Stimulated activated CD8-positive, alpha-beta memory T cell treated with anti-CD3 and anti-CD28 coated beads, Interleukin-12 subunit alpha, Interleukin-12 subunit beta, amount 100 ng/mL, for 4 hours (primary cell): Measurements from ENCODE around the gene TNFSF9.
"Not testable (repeated sequence)": the region's sequence is repeated elsewhere in the genome, so short reads cannot be mapped to it uniquely, and the experiment has no call there.

Experiments
- DNase-seq: peaks from one replicate; pipeline ENCODE4 v3.0.0-alpha.2; 2020; ENCODE audit warnings: low read depth

TNFSF9 gene

GRCh38 chr19:6572217-6572616 is 41.4 kb downstream of the TNFSF9 start:
- no peak for DNase-seq

- DNase-seq, result no peak
Observed at GRCh38 chr19:6573350-6573749, 42.5 kb downstream of the TNFSF9 start.

- DNase-seq, result no peak
Observed at GRCh38 chr19:6576869-6577475, 46.1 kb downstream of the TNFSF9 start.

GRCh38 chr19:6577476-6578125 is 46.8 kb downstream of the TNFSF9 start:
- DNase-seq, result no peak

GRCh38 chr19:6579450-6580178 is 48.8 kb downstream of the TNFSF9 start:
- no peak for DNase-seq

- DNase-seq, result no peak
Observed at GRCh38 chr19:6580313-6580712, 49.5 kb downstream of the TNFSF9 start.

- DNase-seq, result not testable (repeated sequence)
Observed at GRCh38 chr19:6582515-6583484, 52.0 kb downstream of the TNFSF9 start.
